GM12878 (cell line): ENCODE data around the gene TSR3. TPM values are rescaled to one million over a fixed set of nuclear protein-coding genes. Genes with fewer than 3 reads are reported as not detected.
A peak's percentile ranks its signal among the peaks of the same experiment; 100 is the strongest.

ENCODE experiments used
- ATAC-seq: fragments of 200-7000 bp; cut with Tn5 transposase; 3 replicates; pipeline ENCODE4 v1.9.1; 2020; ENCODE audit warnings: mild to moderate bottlenecking, moderate library complexity
- BruUV-seq: library from RNA; stranded (reverse); fragments of 400-500 nt; replicated peaks from 2 replicates; lab custom pipeline; 2021; lab: Mats Ljungman, UMichigan
- CTCF ChIA-PET: fragments of 300-600 bp; sonication (Branson Sonifier 250); formaldehyde crosslinking; extraction: SDS; loops from one replicate; lab custom pipeline; 2021; ENCODE audit warnings: inconsistent platforms; lab: Yijun Ruan, JAX
- POLR2A ChIA-PET: fragments of 350-600 bp; formaldehyde crosslinking; extraction: SDS; loops from one replicate; lab custom pipeline; 2021; ENCODE audit warnings: inconsistent platforms; lab: Charles Lee
- RAD21 ChIA-PET: fragments of 300-600 bp; sonication (Branson Sonifier 250); formaldehyde crosslinking; loops from one replicate; lab custom pipeline; 2023; ENCODE audit warnings: antibody characterized with exemption; ENCODE audit not compliant: unreplicated experiment; lab: Charles Lee
- SMC1A ChIA-PET: fragments of 300-600 bp; sonication (Branson Sonifier 250); formaldehyde crosslinking; loops from one replicate; lab custom pipeline; 2023; ENCODE audit not compliant: unreplicated experiment, uncharacterized antibody; lab: Charles Lee
- DNase-seq: peaks from one replicate; pipeline ENCODE4 v3.0.0-alpha.2; 2011; ENCODE audit warnings: low read depth, low spot score
- FAIRE-seq: peaks from 3 replicates; lab custom pipeline; 2011; peaks lifted over from hg19 to GRCh38; lab: Jason Lieb, UNC
- H2AFZ ChIP-seq: 2 replicates; pipeline ENCODE4 v1.6.0; 2011; ENCODE audit warnings: low read depth, low read length, control low read depth; ENCODE audit not compliant: control insufficient read depth
- H3K27ac ChIP-seq: 2 replicates; pipeline ENCODE4 v1.5.1; 2011; ENCODE audit warnings: control low read depth; ENCODE audit not compliant: control insufficient read depth, insufficient read depth
- H3K27me3 ChIP-seq, 2 experiments: replicated peaks in 1 of 2; 2 replicates each; pipeline versions ENCODE4 v1.6.0 to v1.6.1; 2011; ENCODE audit warnings: low read length in 1 of 2; ENCODE audit not compliant: control insufficient read depth in 2 of 2, insufficient read depth in 2 of 2
- H3K36me3 ChIP-seq, 2 experiments: 2 replicates each; pipeline ENCODE4 v1.5.1; 2011; ENCODE audit warnings: low read length in 1 of 2; ENCODE audit not compliant: control insufficient read depth in 2 of 2, insufficient read depth in 2 of 2
- H3K4me1 ChIP-seq: 2 replicates; pipeline ENCODE4 v1.6.1; 2011; ENCODE audit warnings: mild to moderate bottlenecking, low read length, moderate library complexity, mixed read lengths; ENCODE audit not compliant: control insufficient read depth, insufficient read depth
- H3K4me2 ChIP-seq: 2 replicates; pipeline ENCODE4 v1.6.0; 2011; ENCODE audit warnings: control low read depth; ENCODE audit not compliant: control insufficient read depth, insufficient read depth
- H3K4me3 ChIP-seq: fragments of 200-600 bp; sonication (generic); 2 replicates; pipeline ENCODE4 v1.5.1; 2016
- H3K79me2 ChIP-seq: 2 replicates; pipeline ENCODE4 v1.6.0; 2011; ENCODE audit warnings: low read length; ENCODE audit not compliant: control insufficient read depth, insufficient read depth
- H3K9ac ChIP-seq: 2 replicates; pipeline ENCODE4 v1.8.0; 2011; ENCODE audit warnings: low read length, control low read depth, mixed read lengths; ENCODE audit not compliant: control insufficient read depth, insufficient read depth
- H3K9me3 ChIP-seq: replicated peaks from 3 replicates; pipeline ENCODE4 v1.5.1; 2011; ENCODE audit warnings: mild to moderate bottlenecking, low read length; ENCODE audit not compliant: control insufficient read depth, insufficient read depth
- H4K20me1 ChIP-seq: 2 replicates; pipeline ENCODE4 v1.6.0; 2011; ENCODE audit not compliant: control insufficient read depth, insufficient read depth
- ATF2 ChIP-seq: IDR thresholded peaks from 2 replicates; pipeline ENCODE4 v1.6.1; 2012; ENCODE audit warnings: low read length, inconsistent platforms
- BCL11A ChIP-seq: IDR thresholded peaks from 2 replicates; pipeline ENCODE4 v1.6.1; 2011; ENCODE audit warnings: low read depth, low read length
- CBX5 ChIP-seq: sonication (generic); IDR thresholded peaks from 2 replicates; pipeline ENCODE4 v1.6.1; 2016; ENCODE audit warnings: low read depth, moderate library complexity, mild to moderate bottlenecking, inconsistent platforms
- CHD1 ChIP-seq: IDR thresholded peaks from 2 replicates; pipeline ENCODE4 v1.6.1; 2012; ENCODE audit warnings: low read depth, low read length, improper control_type of control experiment
- CHD4 ChIP-seq: fragments of 200-600 bp; sonication (generic); IDR thresholded peaks from 2 replicates; pipeline ENCODE4 v1.6.1; 2016; ENCODE audit warnings: mild to moderate bottlenecking
- ETV6 ChIP-seq, 2 experiments: fragments of 450-650 bp in 1 of 2; IDR thresholded peaks in 1 of 2; conservative IDR thresholded peaks in 1 of 2; 2 replicates each; pipeline ENCODE4 v1.6.1; 2014; ENCODE audit warnings: antibody characterized with exemption in 1 of 2, borderline replicate concordance in 1 of 2, low read depth in 1 of 2, mild to moderate bottlenecking in 1 of 2, moderate library complexity in 1 of 2
- GATAD2B ChIP-seq: fragments of 450-650 bp; conservative IDR thresholded peaks from 2 replicates; pipeline ENCODE4 v1.6.1; 2017; ENCODE audit warnings: low read depth, mild to moderate bottlenecking, moderate library complexity
- HDAC2 ChIP-seq: fragments of 200-600 bp; sonication (generic); IDR thresholded peaks from 2 replicates; pipeline ENCODE4 v1.6.1; 2017
- HDAC6 ChIP-seq: fragments of 200-600 bp; sonication (generic); IDR thresholded peaks from one replicate; pipeline ENCODE4 v1.8.0; 2017; ENCODE audit warnings: antibody characterized with exemption; ENCODE audit not compliant: unreplicated experiment
- LARP7 ChIP-seq: fragments of 450-650 bp; IDR thresholded peaks from 2 replicates; pipeline ENCODE4 v1.6.1; 2017; ENCODE audit warnings: mild to moderate bottlenecking
- NFYA ChIP-seq: IDR thresholded peaks from 2 replicates; pipeline ENCODE4 v1.6.1; 2011; ENCODE audit warnings: low read depth, mild to moderate bottlenecking, low read length, improper control_type of control experiment, borderline replicate concordance
- PKNOX1 ChIP-seq: fragments of 450-650 bp; IDR thresholded peaks from 2 replicates; pipeline ENCODE4 v1.6.1; 2016; ENCODE audit warnings: mild to moderate bottlenecking
- RAD21 ChIP-seq: IDR thresholded peaks from 2 replicates; pipeline ENCODE4 v1.6.1; 2011; ENCODE audit warnings: mild to moderate bottlenecking, low read depth, low read length, moderate library complexity; ENCODE audit not compliant: insufficient read depth
- RCOR1 ChIP-seq: conservative IDR thresholded peaks from 2 replicates; pipeline ENCODE4 v1.6.1; 2012; ENCODE audit warnings: low read depth, low read length, improper control_type of control experiment
- RELB ChIP-seq: fragments of 450-650 bp; IDR thresholded peaks from 2 replicates; pipeline ENCODE4 v1.6.1; 2017; ENCODE audit warnings: low read depth, mild to moderate bottlenecking, moderate library complexity
- SMAD1 ChIP-seq: fragments of 450-650 bp; IDR thresholded peaks from 2 replicates; pipeline ENCODE4 v1.6.1; 2018; ENCODE audit warnings: mild to moderate bottlenecking, low read depth; ENCODE audit not compliant: partially characterized antibody
- SP1 ChIP-seq: IDR thresholded peaks from one replicate; pipeline ENCODE4 v1.6.1; 2011; ENCODE audit warnings: low read depth, low read length
- SREBF2 ChIP-seq: IDR thresholded peaks from 2 replicates; pipeline ENCODE4 v1.6.1; 2012; ENCODE audit warnings: mild to moderate bottlenecking, low read length
- STAT3 ChIP-seq: IDR thresholded peaks from 2 replicates; pipeline ENCODE4 v1.6.1; 2011; ENCODE audit warnings: low read depth, low read length, improper control_type of control experiment
- TAF1 ChIP-seq: IDR thresholded peaks from 2 replicates; pipeline ENCODE4 v1.6.1; 2011; ENCODE audit warnings: mild to moderate bottlenecking, low read depth, low read length, borderline replicate concordance
- TCF7 ChIP-seq: IDR thresholded peaks from 2 replicates; pipeline ENCODE4 v1.6.1; 2014; ENCODE audit warnings: antibody characterized with exemption, borderline replicate concordance
- WGBS: methylation state at CpG from one replicate; pipeline ENCODE4 v1.1.6; 2016; ENCODE audit warnings: low lambda C conversion rate; ENCODE audit not compliant: insufficient replicate concordance, insufficient coverage; ENCODE audit errors: missing lambda C conversion rate; 5-methylcytosine and 5-hydroxymethylcytosine counted together
- in situ Hi-C: fragments of 300-500 bp; cut with MboI; formaldehyde crosslinking; loops from 9 replicates; pipeline ENCODE4 v1.14.3; 2018; ENCODE audit warnings: mixed read lengths
- intact Hi-C: fragments of 100-400 bp; cut with micrococcal nuclease; formaldehyde crosslinking; loops from one replicate; pipeline ENCODE4 v1.14.2; 2022; ENCODE audit not compliant: unreplicated experiment
- polyA plus RNA-seq, 11 experiments: library from polyadenylated mRNA; depleted of rRNA in 4 of 11; unstranded in 6 of 11; stranded (reverse) in 5 of 11; fragments of >200 nt; fragmentation: Nextera tagmentation in 4 of 11; fragmentation: Illumina TruSeq in 1 of 11; extraction: Ambion mirVana in 4 of 11; extraction: Trizol in 1 of 11; gene quantifications; 1 replicate in 1 of 11; 2 replicates in 10 of 11; pipeline versions ENCODE4 v1.2.1 to v1.2.3, GENCODE V29; 2011 to 2016; ENCODE audit warnings: inconsistent platforms in 2 of 11, missing spikeins in 2 of 11, low read depth in 1 of 11
- total RNA-seq, 4 experiments: library from RNA; depleted of rRNA in 3 of 4; stranded (reverse); fragments of >200 nt in 3 of 4; fragmentation: Illumina TruSeq in 1 of 4; extraction: Trizol in 1 of 4; gene quantifications; 2 replicates each; pipeline versions ENCODE4 v1.2.1 to v1.2.3, GENCODE V29; 2013 to 2021

Gene TSR3
- total and polyA plus RNA-seq, 10 of the 15 experiments (the other 5 are each of a cell fraction or from before 2014, with no cell fraction given) = 3.4 to 108 (median 46.9) TPM

GRCh38 chr16:1330260-1330914 is 21.3 kb downstream of the TSR3 start:
- ChIA-PET CTCF (interaction anchor here (0.6 kb wide), 3 partner anchors 101 to 375 kb away, joined by 3 to 4 read pairs (median 3); no protein-coding TSS in a partner anchor), RAD21 (no interaction called here), SMC1A (no interaction called here), POLR2A (interaction anchor here (1.0 kb wide), 1 partner anchor 12 kb away, joined by 3 read pairs; no protein-coding TSS in a partner anchor)
- H3K4me3 ChIP-seq = no peak overlapping the region
- in situ Hi-C loops (no loop called here), intact Hi-C loops (no loop called here)
- peaks cover 5 to 10% of the 10 kb centered on the region in 2 experiments; a peak in 2 of 4 replicates for H3K27me3 ChIP-seq
- no TSS peak for BruUV-seq
- H3K9me3 ChIP-seq = peaks cover 2% of the 10 kb centered on the region; the same call in 2 of the 3 replicates
- WGBS = 70% methylated on average over 15 of the region's 17 CpGs
- DNase-seq (no peak), FAIRE-seq (no peak), ATAC-seq (peak; percentile 17; the same call in 1 of the 3 replicates)
- no peak overlapping the region for H3K9ac ChIP-seq
- H3K4me2 ChIP-seq = no peak overlapping the region
- peaks cover 13% of the 10 kb centered on the region; the same call in 1 of the 2 replicates for H3K4me1 ChIP-seq
- H3K79me2 ChIP-seq = no peaks in the 10 kb centered on the region
- H4K20me1 ChIP-seq = no peaks in the 10 kb centered on the region
- H2AFZ ChIP-seq = no peak overlapping the region
- H3K36me3 ChIP-seq = no peaks in the 10 kb centered on the region; a peak in 1 of 4 replicates
- no peak overlapping the region for H3K27ac ChIP-seq
- TF ChIP-seq RELB = no peak
- TF ChIP-seq RCOR1 = no peak
- no peak for TF ChIP-seq BCL11A
- TF ChIP-seq SP1 = no peak
- TF ChIP-seq CHD1 = no peak
- TF ChIP-seq CHD4 = no peak
- TF ChIP-seq HDAC6 = no peak
- no peak for TF ChIP-seq GATAD2B
- no peak for TF ChIP-seq STAT3
- TF ChIP-seq LARP7 = no peak
- TF ChIP-seq SMAD1 = no peak
- 0 out of 2 replicates have a peak, but pooled peaks have one; percentile 4 for TF ChIP-seq RAD21
- no peak for TF ChIP-seq NFYA
- TF ChIP-seq HDAC2 = no peak
- no peak for TF ChIP-seq ATF2
- TF ChIP-seq TCF7 = no peak
- TF ChIP-seq SREBF2 = no peak
- peak; percentile 77; the same call in 1 of the 2 replicates for TF ChIP-seq CBX5
- no peak for TF ChIP-seq ETV6 (conservative IDR thresholded peaks at IDR 0.05 in 1 of 2, IDR thresholded peaks at IDR 0.05 in 1 of 2; ENCODE audit: borderline replicate concordance in 1 of 2, low read depth in 1 of 2)
- TF ChIP-seq PKNOX1 = no peak
- no peak for TF ChIP-seq TAF1
